ENCODE measurements around the gene ZNF37A.
"Not testable (repeated sequence)": the region's sequence is repeated elsewhere in the genome, so short reads cannot be mapped to it uniquely, and the experiment has no call there.

The ZNF37A gene

DNA sequence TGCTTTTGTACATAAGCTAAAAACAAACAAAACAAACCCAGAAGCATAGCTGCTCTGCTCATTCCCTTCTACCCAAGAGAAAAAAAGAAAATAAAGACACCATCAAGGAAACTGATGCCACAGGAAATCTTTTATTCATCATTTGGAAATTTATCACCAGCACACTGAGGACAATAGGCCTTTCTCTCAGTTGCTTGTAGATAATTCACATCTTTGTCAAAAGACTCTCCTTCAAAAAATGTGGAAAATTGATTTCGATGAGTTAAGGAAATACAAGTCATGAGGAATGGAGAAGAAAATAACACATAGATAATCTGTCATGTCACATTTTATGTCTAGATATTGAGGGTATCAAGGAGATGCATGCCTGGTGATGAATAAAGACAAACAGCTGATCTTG is 53.5 kb downstream of the ZNF37A start:
- no peak for DNase-seq (ENCODE audit: low read depth, low spot score)

DNA sequence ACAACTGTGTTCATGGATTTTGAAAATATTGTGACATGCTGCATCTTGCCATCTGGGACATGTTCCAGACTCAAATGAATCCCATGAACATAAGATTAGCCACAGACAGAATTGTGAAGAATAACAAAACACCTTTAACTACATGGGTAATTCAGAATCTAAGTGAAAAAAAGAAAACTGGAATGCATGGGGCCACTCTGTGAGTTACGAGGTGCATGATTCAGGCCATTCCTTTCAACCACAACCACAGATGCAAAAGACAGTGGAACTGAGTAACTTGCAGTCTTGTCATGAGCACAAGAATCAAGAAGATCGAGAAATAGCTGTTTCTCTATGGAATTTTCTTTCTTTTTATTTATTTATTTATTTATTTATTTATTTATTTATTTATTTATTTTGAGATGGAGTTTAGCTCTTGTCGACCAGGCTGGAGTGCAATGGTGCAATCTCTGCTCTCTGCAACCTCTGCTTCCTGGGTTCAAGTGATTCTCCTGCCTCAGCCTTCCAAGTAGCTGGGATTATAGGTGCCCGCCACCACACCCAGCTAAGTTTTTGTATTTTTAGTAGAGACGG is 56.8 kb downstream of the ZNF37A start:
- DNase-seq (ENCODE audit: low read depth, low spot score): not testable (repeated sequence)

DNA sequence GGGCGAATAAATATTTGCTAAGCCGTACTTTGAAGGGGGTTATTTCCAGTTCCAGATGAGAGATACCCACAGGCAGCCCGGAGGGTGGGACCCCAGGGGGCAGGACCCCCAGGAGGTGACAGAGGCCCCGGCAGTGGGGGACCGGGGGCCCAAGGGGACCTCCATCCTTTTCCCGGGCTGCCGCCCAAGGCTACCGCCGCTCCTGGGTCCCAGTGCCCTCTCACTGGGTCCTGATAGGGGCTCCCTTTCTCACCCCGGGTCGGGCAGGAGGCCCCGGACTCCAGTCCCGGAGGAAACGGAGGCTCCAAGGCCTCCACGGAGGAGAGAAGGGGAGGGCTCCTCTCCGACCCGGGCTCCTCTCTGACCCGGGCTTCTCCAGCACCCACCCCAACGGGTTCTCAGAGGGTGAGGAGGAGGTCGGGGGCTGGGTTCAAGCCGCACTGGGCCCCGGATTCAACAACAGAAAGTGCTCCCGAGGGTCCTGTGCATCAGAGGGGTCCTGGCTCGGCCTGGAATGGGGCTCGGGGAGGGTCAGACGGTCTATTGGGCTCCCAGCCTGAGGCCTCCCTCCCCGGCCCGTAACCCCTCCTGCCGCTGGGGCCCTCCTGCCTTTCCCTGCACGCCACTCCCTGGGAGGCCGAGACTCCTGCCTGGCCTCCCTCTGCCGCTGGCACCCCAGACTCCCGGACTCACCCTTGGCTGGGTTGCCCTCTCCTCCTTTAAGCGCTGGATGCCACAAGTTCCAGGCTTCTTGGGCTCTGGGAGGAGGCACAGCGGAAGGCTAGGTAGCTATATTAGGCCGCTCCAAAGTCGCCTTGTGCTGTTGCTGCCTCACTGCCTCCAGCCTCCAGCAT is 62.5 kb downstream of the ZNF37A start:
- DNase-seq (ENCODE audit: low read depth, low spot score): no peak

DNA sequence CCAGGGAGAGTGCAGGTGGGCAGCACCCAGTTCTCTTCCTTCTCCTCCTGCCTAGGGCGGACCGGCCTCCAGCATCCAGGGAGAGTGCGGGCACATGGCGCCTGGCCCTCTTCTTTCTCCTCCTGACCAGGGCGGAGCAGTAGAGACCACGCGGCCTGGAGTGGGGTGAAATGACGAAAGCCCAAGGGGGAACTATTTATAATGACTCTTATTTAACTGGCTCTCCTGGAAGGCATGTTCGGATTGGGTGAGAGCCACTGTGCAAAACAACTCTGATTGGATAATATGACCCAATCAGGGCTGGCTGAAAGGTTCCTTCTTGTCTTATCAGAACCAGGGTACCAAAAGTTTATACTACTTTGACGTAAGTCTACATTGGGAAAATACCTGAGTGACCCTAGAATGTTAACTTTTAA is 63.1 kb downstream of the ZNF37A start:
- no peak for DNase-seq (ENCODE audit: low read depth, low spot score)

DNA sequence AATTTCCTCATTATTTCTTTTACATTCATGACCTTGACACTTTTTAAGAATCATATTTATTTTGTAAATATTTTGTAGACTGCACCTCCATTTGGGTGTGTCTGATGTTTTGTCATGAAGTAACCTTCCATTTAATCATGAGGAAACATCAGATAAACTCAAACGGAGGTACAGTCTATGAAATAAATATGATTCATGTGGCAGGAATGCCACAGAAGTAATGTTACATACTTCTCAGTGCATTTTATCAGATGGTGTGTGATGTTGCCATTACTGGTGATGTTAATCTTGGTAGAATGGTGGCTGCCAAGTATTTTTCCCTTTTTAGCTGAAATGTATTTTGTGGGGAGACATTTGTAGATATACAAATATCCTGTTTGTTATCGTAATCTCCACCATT is 64.9 kb downstream of the ZNF37A start:
- DNase-seq (ENCODE audit: low read depth, low spot score): no peak

DNA sequence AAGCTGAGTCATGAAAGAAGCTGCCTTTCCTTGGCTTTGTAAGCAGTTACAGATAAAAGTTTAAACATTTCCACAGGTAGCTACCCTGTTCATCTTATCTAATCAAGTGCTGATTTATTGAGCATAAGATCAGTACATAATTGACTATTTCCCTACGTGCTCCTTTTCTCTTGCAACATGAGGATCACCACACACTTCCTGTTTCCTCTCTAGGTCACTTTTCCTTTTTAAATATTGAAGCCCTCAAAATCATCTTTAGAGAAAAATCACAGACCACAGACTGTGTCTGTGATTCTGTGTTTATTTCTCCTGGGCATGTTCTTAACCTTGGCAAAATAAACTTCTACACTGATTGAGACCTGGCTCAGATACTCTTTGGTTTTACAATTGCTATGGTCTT is 69.5 kb downstream of the ZNF37A start:
- no peak for DNase-seq (ENCODE audit: low read depth, low spot score)

DNA sequence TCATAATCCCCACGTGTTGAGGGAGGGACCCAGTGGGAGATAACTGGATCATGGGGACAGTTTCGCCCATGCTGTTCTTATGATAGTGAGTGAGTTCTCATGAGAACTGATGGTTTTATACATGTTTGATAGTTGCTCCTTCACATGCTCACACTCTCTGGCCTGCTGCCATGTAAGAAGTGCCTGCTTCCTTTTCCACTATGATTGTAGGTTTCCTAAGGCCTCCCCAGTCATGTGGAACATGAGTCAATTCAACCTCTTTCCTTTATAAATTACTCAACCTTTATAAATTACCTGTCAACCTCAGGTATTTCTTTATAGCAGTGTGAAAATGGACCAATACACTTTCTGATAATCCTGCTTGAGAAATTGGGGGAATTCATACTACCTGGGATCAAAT is 80.2 kb downstream of the ZNF37A start:
- DNase-seq (ENCODE audit: low read depth, low spot score): no peak

DNA sequence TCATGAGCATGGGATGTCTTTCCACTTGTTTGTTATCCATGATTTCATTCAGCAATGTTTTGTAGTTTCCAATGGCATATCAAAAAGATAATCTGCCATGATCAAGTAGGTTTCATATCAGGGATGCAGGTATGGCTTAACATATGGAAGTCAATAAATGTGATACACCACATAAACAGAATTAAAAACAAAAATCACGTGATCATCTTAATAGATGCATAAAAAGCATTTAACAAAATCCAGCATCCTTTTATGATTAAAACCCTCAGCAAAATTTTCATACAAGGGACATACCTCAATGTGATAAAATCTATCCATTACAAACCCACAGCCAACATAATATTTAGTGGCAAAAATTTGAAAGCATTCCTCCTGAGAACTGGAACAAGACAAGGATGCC is 90.3 kb downstream of the ZNF37A start:
- no peak for DNase-seq (ENCODE audit: low read depth, low spot score)
